ENCODE data around the gene ABI1. TPM values are rescaled to one million over a fixed set of nuclear protein-coding genes. Genes with fewer than 3 reads are reported as not detected.

Gene ABI1
- total and polyA plus RNA-seq, 2 of the 13 experiments (the other 11 are each of a cell fraction or from before 2014, with no cell fraction given) = 20.9 to 22.9 TPM

DNA sequence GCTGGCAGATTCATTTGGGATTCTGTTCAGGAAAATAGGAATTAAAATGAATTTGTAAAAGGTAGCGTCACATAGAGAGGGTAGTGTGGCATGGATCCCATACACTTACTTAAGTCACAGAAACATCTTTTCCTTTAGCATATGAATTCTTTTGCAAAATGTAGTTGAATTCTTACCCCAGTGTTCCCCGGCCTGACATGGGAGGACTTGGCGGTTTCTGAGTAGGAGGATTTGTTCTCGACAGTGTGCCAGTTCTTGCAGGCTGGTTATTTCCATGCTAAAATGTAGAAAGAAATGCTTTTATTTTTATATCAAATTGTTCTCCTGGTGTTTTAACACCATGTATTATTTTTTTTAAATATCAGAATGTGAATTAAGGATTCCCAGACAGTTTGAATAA lies 90.7 kb downstream of the ABI1 start:
- intact Hi-C loops (cut with micrococcal nuclease; ENCODE audit: unreplicated experiment) (no loop called here), in situ Hi-C loops (cut with HindIII; ENCODE audit: extremely low pct_ligation_motif_present, low pct_unique_long_range_greater_than_20kb) (no loop called here)
- no TSS peak for BruUV-seq (replicated peaks)
- DNase-seq (ENCODE audit: low spot score) (no peak), FAIRE-seq (no peak), ATAC-seq (no peak)
- Histone ChIP-seq H3K9me3 (ENCODE audit: low read length) (no peaks in the 10 kb centered on the region), H3K36me3 (replicated peaks in 1 of 2; ENCODE audit: control insufficient read depth in 1 of 2, insufficient read depth in 2 of 2, low read length in 2 of 2) (peaks cover 2 to 11% of the 10 kb centered on the region in 2 experiments; a peak in 3 of 5 replicates), H3K4me2 (ENCODE audit: low read depth, low read length) (no peak overlapping the region), H3K4me3 (replicated peaks in 1 of 3; ENCODE audit: insufficient read depth in 1 of 3, low read depth in 2 of 3, low read length in 3 of 3) (no peak overlapping the region), H3K9ac (ENCODE audit: insufficient read depth, low read depth, low read length) (no peak overlapping the region), H3K79me2 (ENCODE audit: insufficient read depth, low read length) (no peaks in the 10 kb centered on the region), H3K4me1 (ENCODE audit: insufficient read depth, low read length) (peaks cover 4% of the 10 kb centered on the region; the same call in 1 of the 2 replicates), H2AFZ (ENCODE audit: low read length) (no peak overlapping the region), H4K20me1 (ENCODE audit: insufficient read depth, low read length) (no peaks in the 10 kb centered on the region), H3K27ac (ENCODE audit: extremely low read length, insufficient read depth, low read length) (no peak overlapping the region), H3K27me3 (ENCODE audit: control insufficient read depth in 1 of 2, insufficient read depth in 2 of 2, low read length in 2 of 2) (no peaks in the 10 kb centered on the region)
- CTCF ChIA-PET (ENCODE audit: low intra/inter-chr PET ratio, low total read pairs) = no interaction called here
- 97% methylated on average over 4 of the region's 4 CpGs for WGBS (ENCODE audit: low lambda C conversion rate)
- TF ChIP-seq, protein P1, sequence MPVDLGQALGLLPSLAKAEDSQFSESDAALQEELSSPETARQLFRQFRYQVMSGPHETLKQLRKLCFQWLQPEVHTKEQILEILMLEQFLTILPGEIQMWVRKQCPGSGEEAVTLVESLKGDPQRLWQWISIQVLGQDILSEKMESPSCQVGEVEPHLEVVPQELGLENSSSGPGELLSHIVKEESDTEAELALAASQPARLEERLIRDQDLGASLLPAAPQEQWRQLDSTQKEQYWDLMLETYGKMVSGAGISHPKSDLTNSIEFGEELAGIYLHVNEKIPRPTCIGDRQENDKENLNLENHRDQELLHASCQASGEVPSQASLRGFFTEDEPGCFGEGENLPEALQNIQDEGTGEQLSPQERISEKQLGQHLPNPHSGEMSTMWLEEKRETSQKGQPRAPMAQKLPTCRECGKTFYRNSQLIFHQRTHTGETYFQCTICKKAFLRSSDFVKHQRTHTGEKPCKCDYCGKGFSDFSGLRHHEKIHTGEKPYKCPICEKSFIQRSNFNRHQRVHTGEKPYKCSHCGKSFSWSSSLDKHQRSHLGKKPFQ (CRISPR knock-in tag; IDR thresholded peaks at IDR 0.05; ENCODE audit: insufficient replicate concordance) = no peak
- no peak for TF ChIP-seq ZNF589 (CRISPR knock-in tag; conservative IDR thresholded peaks at IDR 0.05)
- TF ChIP-seq THAP11 (CRISPR knock-in tag; IDR thresholded peaks at IDR 0.05) = no peak
- TF ChIP-seq HDAC6 (IDR thresholded peaks at IDR 0.05; ENCODE audit: low read depth, low read length) = no peak
- TF ChIP-seq ZNF713 (CRISPR knock-in tag; IDR thresholded peaks at IDR 0.05) = no peak
- no peak for TF ChIP-seq ZNF136 (CRISPR knock-in tag; IDR thresholded peaks at IDR 0.05; ENCODE audit: low read depth)
- TF ChIP-seq ZNF775 (CRISPR knock-in tag; IDR thresholded peaks at IDR 0.05; ENCODE audit: borderline replicate concordance) = no peak
- TF ChIP-seq ZBTB8A (CRISPR knock-in tag; IDR thresholded peaks at IDR 0.05; ENCODE audit: borderline replicate concordance, low read depth) = no peak
- TF ChIP-seq ZNF326 (CRISPR knock-in tag; IDR thresholded peaks at IDR 0.05; ENCODE audit: borderline replicate concordance) = no peak
- no peak for TF ChIP-seq TCF12 (IDR thresholded peaks at IDR 0.05)
- no peak for TF ChIP-seq TCF12 (CRISPR knock-in tag; IDR thresholded peaks at IDR 0.05)
- TF ChIP-seq ZNF792 (CRISPR knock-in tag; IDR thresholded peaks at IDR 0.05) = no peak
- no peak for TF ChIP-seq SAFB2 (CRISPR knock-in tag; IDR thresholded peaks at IDR 0.05; ENCODE audit: borderline replicate concordance, low read depth)
- TF ChIP-seq YEATS4 (CRISPR knock-in tag; IDR thresholded peaks at IDR 0.05; ENCODE audit: borderline replicate concordance) = no peak
- TF ChIP-seq, protein P2, sequence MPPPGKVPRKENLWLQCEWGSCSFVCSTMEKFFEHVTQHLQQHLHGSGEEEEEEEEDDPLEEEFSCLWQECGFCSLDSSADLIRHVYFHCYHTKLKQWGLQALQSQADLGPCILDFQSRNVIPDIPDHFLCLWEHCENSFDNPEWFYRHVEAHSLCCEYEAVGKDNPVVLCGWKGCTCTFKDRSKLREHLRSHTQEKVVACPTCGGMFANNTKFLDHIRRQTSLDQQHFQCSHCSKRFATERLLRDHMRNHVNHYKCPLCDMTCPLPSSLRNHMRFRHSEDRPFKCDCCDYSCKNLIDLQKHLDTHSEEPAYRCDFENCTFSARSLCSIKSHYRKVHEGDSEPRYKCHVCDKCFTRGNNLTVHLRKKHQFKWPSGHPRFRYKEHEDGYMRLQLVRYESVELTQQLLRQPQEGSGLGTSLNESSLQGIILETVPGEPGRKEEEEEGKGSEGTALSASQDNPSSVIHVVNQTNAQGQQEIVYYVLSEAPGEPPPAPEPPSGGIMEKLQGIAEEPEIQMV (CRISPR knock-in tag; IDR thresholded peaks at IDR 0.05; ENCODE audit: low read depth) = no peak
- TF ChIP-seq, protein P3, sequence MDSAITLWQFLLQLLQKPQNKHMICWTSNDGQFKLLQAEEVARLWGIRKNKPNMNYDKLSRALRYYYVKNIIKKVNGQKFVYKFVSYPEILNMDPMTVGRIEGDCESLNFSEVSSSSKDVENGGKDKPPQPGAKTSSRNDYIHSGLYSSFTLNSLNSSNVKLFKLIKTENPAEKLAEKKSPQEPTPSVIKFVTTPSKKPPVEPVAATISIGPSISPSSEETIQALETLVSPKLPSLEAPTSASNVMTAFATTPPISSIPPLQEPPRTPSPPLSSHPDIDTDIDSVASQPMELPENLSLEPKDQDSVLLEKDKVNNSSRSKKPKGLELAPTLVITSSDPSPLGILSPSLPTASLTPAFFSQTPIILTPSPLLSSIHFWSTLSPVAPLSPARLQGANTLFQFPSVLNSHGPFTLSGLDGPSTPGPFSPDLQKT (CRISPR knock-in tag; IDR thresholded peaks at IDR 0.05; ENCODE audit: borderline replicate concordance) = no peak
- TF ChIP-seq, protein P4, sequence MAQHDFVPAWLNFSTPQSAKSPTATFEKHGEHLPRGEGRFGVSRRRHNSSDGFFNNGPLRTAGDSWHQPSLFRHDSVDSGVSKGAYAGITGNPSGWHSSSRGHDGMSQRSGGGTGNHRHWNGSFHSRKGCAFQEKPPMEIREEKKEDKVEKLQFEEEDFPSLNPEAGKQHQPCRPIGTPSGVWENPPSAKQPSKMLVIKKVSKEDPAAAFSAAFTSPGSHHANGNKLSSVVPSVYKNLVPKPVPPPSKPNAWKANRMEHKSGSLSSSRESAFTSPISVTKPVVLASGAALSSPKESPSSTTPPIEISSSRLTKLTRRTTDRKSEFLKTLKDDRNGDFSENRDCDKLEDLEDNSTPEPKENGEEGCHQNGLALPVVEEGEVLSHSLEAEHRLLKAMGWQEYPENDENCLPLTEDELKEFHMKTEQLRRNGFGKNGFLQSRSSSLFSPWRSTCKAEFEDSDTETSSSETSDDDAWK (CRISPR knock-in tag; IDR thresholded peaks at IDR 0.05) = no peak
- no peak for TF ChIP-seq HNRNPK (IDR thresholded peaks at IDR 0.05; ENCODE audit: low read depth, low read length, poor library complexity, severe bottlenecking)
- POLR2A ChIA-PET = no interaction called here
